GM18861 (cell line): ENCODE results near the gene S100B.
"Not testable (repeated sequence)": the region's sequence is repeated elsewhere in the genome, so short reads cannot be mapped to it uniquely, and the experiment has no call there.

Experiments
- ATAC-seq: cut with Tn5 transposase; IDR thresholded peaks from one replicate; pipeline ENCODE4 v1.9.1; 2021; ENCODE audit not compliant: unreplicated experiment

The S100B gene

DNA sequence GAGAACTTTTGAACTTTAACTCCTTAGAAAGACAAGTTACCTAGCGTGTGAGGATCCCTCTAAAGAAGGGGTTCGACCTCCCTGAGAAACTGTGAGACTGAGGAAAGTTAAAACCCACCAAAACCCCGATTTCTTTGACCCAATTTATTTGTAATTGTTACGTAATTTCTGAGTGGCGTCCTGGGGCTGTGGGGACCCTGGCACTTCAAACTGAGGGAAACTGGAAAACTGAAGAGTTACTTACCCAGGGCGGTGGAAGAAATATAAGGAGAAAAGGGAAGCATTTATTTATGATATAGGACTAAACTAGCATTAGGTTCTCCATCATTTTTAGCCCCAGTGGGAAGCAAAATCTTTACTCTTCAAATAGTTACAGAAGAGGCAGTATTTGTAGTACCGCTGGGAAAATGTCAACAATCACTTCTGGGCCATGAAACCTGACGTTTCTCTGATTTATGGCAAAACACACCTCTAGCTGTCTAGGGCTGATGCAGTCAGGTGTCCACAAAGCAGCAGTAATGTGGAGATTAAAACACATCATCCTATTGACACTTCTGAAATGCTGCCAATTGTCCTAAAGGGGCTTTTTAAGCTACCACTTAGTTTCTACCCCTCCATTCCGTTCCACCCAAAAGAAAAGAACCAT is 430 bp downstream of the S100B start:
- ATAC-seq, result no peak

DNA sequence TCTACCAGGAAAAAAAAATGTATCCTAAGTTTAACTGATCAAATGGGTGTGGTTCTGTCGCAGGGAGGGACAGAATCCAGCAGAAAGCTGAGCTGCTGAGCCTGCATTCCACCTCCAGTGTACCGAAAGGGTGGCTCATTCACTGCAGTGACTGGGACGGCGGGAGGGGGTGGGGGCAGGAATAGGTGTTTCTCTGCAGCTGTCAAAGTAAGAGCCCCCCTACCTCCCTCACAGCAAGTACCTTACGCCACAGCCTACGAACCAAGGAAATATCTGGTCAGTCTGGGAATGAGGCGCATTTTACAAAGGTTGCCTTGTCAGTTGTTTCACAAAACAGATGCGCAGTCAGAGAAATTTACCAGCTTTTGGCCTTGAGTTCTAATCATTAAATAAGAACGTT is 1.7 kb downstream of the S100B start:
- no peak for ATAC-seq

DNA sequence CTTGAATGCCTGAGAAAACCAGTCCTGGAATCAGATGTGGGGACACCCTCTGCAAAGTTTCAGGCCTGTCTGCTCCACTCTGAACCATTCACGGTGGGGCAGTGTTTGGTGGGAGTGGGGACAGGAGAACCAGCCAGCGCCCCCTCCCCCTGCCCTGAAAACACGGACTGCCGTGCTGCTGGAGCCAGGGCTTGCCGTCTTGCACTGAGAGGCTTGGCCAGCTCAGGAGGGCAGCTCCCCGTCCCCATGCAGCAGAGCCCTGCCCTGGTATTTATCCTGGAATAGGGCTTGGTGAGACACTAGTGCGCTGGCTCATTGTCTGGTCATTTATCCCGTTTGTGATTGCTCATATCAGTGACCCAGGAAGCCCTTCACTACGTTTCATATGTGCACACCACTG is 3.9 kb downstream of the S100B start:
- ATAC-seq, result no peak

DNA sequence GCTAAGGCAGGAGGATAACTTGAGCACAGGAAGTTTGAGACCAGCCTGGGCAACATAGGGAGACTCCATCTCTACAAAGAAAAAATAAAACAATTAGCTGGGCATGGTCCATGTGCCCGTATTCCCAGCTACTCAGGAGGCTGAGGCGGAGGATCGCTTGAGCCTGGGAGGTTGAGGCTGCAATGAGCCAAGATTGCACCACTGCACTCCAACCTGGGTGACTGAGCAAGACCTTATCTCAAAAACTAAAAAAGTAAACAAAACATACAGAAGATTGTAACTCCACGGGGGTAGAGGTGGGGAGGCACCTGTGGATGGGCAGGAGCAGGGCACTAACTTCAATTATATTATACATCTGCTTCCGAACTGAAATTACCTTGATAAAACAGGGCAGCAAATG is 4.6 kb downstream of the S100B start:
- no peak for ATAC-seq

DNA sequence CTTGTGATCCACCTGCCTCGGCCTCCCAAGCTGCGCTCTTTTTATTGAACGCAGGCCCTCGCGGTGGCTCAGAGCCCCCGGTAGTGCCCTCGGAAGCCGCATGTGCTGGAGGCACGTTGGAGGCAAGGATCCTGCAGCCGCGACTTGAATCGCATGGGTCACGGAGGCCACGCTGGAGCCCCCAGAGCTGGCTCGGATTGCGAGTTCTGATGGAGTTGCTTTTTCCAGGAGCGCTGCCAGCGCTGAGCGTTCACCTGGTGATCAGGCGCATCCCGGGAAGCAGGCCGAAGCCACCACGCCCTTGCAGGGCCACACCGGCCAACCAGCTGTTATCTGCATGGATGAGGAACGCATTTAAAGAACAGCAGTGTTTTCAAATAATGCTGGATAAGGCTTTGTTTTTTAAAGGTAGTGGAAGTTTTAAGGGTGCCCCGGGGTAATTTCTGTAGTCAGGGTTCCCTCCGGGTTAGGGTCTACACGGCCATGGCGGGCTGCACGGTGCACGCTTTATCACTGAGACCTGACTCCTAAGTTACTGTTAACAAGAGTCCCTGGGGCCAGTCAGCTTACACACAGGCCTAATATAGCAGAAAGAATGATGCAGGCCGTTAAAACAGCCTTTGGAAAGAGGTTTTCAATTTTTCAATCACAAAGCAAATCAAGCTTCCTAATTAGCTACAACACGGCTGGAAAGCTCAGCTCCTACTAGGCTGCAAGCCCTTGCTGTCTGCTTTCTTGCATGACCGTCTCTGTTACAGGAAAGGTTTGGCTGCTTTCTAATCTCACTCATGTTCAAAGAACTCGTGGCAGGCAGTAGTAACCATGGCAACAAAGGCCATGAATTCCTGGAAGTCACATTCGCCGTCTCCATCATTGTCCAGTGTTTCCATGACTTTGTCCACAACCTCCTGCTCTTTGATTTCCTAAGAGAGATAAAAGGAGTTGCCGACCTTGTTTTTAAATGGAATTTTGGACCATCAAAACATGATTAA is 6.0 kb downstream of the S100B start:
- ATAC-seq, result no peak

DNA sequence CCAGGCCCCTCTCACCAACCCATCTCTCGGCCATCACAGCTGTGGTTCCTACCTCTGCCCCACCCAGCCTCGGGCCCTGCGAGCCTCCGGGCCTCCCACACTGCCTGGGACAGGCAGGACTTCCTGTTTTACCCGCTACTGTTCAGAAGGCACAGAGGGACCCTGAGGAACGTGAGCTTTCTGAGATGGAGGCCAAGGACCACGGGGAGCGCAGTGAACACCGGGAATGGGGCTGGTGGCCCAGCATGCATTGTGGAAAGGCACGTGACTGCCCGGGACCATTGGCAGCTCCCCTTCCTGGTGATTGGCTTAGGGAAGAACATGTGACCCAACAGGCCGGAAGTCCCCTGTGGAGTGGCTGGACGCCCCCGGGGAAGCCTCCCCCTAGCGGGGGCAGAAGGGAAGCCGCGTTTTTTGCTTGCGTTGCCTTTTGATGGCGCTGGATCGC is 7.0 kb downstream of the S100B start:
- ATAC-seq, result no peak

DNA sequence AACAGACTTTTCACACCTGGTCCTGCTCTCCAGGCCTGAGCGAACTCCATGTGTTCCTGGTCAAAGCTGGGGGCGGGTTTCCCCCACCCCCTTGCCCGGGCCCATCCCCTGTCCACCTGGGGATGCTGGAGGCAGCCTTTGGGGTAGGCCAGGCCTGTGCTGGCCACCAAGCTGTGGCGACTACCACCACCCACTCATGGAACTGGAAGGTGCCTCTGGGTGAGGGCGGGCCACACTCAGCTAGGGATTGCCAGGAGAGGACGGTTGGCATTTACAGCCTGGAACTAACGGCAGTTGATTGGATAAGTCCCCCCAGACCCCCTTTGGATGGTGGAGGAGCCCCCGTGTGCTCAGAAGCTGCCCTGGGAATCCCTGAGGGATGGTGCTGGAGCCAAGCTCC is 7.9 kb downstream of the S100B start:
- ATAC-seq, result no peak

DNA sequence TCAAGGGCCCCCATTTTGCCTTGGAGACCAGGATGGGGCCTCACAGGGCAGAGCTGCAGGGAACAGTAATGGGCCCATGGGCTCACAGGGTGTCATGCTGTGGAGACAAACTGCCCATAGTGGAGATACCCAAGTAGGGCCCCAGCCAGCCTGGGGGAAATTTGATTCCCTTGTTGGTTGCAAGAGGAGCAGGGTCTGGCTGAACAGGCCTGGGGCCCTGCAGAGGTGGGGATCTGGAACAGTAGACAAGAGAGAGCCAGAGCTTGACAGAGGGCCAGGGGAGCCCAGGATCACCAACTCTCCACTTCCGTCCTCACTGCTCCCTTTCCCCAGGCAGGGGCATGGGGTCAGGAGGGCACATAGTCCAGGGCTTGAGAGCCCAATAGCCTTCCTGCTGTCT is 8.7 kb downstream of the S100B start:
- ATAC-seq, result no peak

DNA sequence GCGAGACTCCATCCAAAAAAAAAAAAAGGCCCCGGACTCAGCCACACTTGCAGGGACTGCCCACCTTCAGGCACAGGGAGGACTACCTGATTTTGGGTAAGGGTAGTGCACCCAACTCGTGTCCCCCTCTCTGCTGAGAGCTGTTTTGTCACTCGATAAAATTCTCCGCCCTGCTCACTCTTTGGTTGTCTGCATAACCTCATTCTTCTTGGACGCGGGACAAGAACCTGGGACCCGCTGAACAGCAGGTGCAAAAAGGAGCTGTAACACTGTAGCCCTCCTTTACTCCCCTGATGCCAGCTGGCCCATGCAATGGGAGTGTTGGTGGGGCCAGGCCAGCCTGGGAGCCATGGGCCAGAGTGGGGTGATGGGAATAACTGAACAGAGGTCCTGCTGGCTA is 10.6 kb downstream of the S100B start:
- ATAC-seq, result no peak

DNA sequence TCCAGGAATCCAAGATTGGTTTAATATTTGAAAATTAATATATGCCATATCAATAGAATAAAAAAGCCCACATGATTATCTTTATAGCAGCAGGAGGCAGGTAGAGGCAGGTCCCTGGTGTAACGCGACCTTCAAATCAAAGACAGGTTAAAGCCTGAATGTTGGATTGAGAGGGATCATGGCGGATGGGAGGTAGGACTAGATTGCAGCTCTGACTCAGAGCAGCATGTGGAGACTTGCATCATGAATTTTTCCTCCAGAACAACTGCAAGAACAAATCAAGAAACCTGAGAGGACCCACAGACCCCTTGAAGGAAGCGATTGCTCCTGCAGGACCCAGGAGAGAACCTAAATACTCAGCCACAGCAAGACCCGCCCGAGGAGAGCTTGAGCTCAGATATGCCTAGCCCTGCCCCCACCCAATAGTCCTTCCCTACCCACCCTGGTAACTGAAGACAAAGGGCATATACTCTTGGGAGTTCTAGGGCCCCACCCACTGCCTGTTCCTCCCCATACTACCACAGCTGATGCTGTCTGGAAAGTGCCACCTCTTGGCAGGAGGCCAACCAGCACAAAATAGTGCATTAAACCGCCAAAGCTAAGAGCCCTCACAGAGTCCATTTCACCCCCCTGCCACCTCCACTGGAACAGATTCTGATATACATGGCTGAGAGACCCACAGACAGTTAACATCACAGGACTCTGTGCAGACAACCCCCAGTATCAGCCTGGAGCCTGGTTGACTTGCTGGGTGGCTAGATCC is 19.5 kb downstream of the S100B start:
- ATAC-seq, result no peak

DNA sequence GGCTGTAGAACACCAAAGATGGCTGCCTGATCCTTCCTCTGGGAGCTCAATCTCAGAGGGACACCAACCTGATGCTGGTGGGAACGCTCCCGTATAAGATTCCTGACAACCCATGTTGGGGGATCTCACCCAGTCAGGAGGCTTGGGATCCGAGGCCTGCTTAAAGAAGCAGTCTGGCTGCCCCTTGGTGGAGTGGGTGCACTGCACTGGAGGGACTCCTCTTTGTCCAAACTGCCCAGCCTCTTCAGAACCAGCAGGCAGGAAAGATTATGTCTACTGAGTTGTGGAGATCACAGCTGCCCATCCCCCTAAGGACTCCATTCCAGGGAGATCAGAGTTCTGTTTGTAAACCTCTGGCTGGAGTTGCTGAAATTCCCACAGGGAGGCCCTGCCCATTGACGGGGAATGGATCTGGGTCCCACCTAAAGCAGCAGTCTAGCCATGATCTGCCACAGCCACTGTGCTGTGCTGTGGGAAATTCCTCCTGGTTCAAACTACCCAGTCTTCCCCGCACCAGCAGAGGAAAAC is 23.0 kb downstream of the S100B start:
- ATAC-seq, result no peak

DNA sequence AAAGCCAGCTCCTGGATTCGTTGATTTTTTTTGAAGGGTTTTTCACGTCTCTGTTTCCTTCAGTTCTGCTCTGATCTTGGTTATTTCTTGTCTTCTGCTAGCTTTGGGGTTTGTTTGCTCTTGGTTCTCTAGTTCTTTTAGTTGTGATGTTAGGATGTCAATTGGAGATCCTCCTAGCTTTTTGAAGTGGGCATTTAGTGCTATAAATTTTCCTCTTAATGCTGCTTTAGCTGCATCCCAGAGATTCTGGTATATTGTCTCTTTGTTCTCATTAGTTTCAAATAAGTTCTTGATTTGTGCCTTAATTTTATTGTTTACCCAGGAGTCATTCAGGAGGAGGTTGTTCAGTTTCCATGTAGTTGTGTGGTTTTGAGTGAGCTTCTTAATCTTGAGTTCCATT is 25.5 kb downstream of the S100B start:
- not testable (repeated sequence) for ATAC-seq

DNA sequence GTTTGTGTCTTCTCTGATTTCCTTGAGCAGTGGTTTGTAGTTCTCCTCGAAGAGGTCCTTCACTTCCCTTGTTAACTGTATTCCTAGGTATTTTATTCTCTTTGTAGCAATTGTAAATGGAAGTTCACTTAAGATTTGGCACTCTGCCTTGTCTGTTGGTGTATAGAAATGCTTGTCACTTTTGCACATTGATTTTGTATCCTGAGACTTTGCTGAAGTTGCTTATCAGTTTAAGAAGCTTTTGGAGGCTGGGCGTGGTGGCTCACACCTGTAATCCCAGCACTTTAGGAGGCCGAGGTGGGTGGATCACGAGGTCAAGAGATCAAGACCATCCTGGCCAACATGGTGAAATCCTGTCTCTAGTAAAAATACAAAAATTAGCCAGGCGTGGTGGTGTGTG is 27.1 kb downstream of the S100B start:
- ATAC-seq, result not testable (repeated sequence)

DNA sequence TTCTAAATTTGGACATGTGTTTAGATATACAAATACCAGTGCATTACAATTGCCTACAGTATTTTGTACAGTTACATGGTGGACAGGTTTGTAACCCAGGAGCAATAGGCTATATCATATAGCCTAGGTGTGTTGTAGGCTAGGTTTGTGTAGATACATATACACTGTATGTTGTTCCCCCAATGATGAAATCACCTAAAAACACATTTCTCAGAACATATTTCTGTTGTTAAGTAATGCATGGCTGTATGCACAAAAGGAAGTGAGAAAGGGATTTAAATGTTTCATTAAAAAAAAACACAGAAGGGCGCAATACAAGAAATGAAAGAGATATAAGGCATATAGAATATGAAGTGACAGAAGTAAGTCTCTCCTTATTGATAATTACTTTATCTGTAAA is 32.0 kb downstream of the S100B start:
- ATAC-seq, result no peak

DNA sequence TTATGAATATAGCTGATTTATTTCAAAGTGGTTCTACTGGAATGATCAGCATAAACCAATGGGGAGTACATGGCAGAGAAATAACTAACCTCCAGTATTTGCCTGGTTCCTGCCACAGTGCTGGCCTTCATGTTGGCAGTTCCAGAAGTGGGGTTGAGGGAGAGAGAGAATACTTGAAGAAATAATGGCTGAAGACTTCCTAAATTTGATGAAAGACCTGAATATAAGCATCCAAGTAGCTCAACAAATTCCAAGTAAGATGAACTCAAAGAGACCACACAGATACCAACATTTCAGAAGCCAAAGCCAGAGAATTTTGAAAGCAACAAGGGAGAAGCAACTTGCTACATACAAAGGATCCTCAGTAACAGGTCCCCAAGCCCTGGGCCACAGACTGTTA is 34.3 kb downstream of the S100B start:
- ATAC-seq, result no peak

DNA sequence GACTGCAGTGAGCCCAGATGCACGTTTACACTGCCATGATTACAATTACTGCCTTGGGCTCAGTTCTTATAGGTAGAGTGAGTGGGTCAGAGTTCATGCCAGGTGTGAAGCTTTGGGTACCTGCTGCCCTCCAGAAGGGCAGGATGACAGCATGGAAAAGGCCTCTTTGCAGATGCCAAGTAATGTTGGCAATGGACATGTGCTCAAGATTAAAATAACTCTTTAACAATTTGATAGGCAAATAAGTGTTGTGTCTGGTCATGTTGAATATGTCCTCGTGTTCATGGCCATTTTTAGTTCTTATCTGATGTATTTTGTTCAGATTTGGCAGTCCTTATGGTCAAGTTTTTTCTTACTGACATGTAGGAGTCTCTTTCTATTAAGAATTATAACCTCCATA is 34.8 kb downstream of the S100B start:
- no peak for ATAC-seq

DNA sequence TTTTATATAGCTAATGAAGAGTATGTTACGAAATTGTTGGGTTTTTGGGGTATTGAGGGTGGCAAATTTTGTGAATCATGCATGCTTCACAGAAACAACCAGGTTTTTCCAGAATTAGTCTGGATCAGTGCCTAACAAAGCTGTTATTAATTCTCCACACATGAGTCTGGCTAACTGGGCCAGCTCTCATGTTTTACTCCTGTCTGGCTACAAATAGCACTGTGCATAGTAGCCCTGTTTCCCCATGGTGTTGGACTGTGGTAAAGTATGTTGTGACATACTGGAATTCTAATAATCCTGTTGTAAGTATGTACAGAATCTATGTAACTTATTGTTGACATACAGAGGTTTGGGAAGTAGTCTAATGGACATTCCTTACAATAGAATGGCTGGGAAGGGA is 35.8 kb downstream of the S100B start:
- no peak for ATAC-seq

DNA sequence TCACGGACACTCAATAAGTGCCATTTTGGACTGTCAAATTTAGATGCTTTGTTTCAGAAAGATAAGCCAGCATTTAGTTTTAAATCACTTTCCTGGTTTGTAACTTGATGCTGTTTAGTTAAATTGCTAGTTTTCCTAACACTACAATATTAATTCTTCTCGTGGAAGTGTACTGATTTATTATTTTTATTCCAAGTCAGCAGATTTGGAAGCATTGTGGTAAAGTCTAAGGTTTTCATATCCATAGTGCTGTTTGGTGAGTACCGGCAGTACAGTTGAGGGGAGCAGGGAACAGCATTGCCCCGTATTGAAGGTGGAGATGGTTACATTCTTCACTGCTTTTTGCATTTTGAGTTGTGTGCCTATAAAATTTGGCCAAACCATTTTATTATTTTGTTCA is 36.3 kb downstream of the S100B start:
- no peak for ATAC-seq

DNA sequence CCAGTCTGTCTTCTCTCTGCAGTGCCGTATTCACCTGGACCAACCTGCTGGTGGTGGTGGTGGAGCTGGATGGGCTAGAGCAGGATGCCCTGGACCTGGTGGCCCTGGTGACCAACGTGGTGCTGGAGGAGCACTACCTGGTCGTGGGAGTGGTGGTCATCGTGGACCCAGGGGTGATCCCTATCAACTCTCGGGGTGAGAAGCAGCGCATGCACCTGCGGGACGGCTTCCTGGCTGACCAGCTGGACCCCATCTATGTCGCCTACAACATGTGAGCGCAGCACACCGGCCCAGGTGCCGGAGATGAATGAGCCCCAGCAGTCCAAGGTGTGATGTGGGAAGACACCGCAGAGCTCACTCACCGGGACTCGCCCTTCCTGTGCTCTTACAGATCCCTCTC is 37.5 kb downstream of the S100B start:
- ATAC-seq, result no peak

DNA sequence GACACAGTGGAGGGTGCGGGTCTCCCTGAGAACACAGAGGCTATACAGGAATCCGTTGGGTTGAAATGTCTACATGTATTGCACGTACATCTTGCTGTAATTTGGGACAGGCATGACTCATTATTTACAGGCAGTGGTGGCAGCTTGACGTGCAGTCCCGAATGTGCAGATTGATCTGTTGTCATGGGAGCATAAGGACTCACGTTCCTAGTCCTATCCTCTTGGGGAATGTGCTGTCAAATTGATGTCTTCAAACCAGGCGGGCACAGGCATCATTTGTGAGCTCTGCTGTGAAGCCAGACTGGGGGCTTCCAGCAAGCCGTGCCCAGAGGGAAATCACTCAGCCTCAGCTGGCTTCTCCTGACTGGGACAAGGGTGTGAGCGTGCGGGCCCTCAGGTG is 40.5 kb downstream of the S100B start:
- no peak for ATAC-seq

DNA sequence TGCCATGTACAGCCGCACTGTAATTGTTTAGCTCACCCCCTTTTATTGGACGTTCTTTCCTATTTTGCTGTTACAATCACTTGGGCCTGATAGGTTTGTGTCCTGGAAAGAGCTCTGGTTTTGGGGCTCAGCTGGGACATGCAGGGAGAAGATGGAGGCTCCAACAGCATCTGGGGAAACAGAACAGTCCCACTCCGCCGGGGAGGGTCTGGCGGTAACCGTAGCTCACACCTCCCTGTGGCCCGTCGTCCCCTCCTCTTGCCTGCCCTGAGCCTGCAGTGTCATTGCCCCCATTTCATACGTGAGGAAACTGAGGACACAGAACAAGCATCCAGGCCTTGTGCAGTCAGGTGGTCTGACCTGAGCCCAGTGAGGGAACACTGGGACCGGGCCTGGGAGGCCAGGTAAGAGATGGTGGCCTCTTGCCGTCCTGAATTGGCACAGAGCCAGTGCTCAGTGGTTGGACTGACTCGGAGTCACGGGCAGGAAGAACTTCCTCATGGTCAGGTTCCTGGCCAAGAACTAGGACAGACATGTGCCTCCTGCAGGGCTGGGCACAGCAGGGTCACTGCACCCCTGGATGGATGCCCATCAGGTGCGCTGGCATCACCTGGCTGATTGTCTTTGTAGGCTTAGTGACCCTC is 41.8 kb downstream of the S100B start:
- ATAC-seq, result no peak
